Bone marrow (tissue), 2 donors: ENCODE data around the gene SPTLC2.
"Not testable (repeated sequence)": the region's sequence is repeated elsewhere in the genome, so short reads cannot be mapped to it uniquely, and the experiment has no call there.

Source experiments
- DNase-seq, 2 donors: peaks; one replicate each; lab custom pipeline; 2025; lab: John Stamatoyannopoulos, UW

The SPTLC2 gene

GRCh38 chr14:77588411-77589025, 27.9 kb downstream of the SPTLC2 start:
- not testable (repeated sequence) for DNase-seq

GRCh38 chr14:77585385-77585784, 31.1 kb downstream of the SPTLC2 start:
- DNase-seq, result no peak

GRCh38 chr14:77584809-77585208, 31.6 kb downstream of the SPTLC2 start:
- DNase-seq, result no peak

- no peak for DNase-seq
These were observed 32.8 kb downstream of the SPTLC2 start for GRCh38 chr14:77583657-77584056.

- no peak for DNase-seq
These were observed 33.9 kb downstream of the SPTLC2 start for GRCh38 chr14:77582511-77582910.

- peak in 1 of 2 donors; percentile 67 for DNase-seq
These were observed 35.4 kb downstream of the SPTLC2 start for GRCh38 chr14:77580964-77581505.

GRCh38 chr14:77580477-77580876, 36.0 kb downstream of the SPTLC2 start:
- DNase-seq, result no peak

GRCh38 chr14:77579780-77580179, 36.7 kb downstream of the SPTLC2 start:
- DNase-seq, result no peak

- no peak for DNase-seq
These were observed 37.4 kb downstream of the SPTLC2 start for GRCh38 chr14:77579065-77579464.

GRCh38 chr14:77574446-77575115, 41.9 kb downstream of the SPTLC2 start:
- no peak for DNase-seq

- no peak for DNase-seq
These were observed 42.5 kb downstream of the SPTLC2 start for GRCh38 chr14:77573964-77574363.

- no peak for DNase-seq
These were observed 45.6 kb downstream of the SPTLC2 start for GRCh38 chr14:77570706-77571268.

- DNase-seq, result no peak
These were observed 50.5 kb downstream of the SPTLC2 start for GRCh38 chr14:77565994-77566305.

- no peak for DNase-seq
These were observed 51.0 kb downstream of the SPTLC2 start for GRCh38 chr14:77565289-77565993.

GRCh38 chr14:77562681-77563080, 53.8 kb downstream of the SPTLC2 start:
- no peak for DNase-seq

GRCh38 chr14:77561881-77562280, 54.6 kb downstream of the SPTLC2 start:
- DNase-seq, result no peak

- DNase-seq, result no peak
These were observed 57.1 kb downstream of the SPTLC2 start for GRCh38 chr14:77559381-77559780.

GRCh38 chr14:77557391-77557790, 59.0 kb downstream of the SPTLC2 start:
- DNase-seq, result no peak

- peak in 1 of 2 donors; percentile 39 for DNase-seq
These were observed 59.5 kb downstream of the SPTLC2 start for GRCh38 chr14:77556946-77557345.

- DNase-seq, result no peak
These were observed 61.4 kb downstream of the SPTLC2 start for GRCh38 chr14:77554816-77555599.

- peak in 1 of 2 donors; percentile 51 for DNase-seq
These were observed 62.2 kb downstream of the SPTLC2 start for GRCh38 chr14:77554207-77554606.

GRCh38 chr14:77549451-77549850, 67.0 kb downstream of the SPTLC2 start:
- DNase-seq, result no peak
